HepG2 (cell line): Measurements from ENCODE around the gene PKIB. TPM values are rescaled to one million over a fixed set of nuclear protein-coding genes. Genes with fewer than 3 reads are reported as not detected.

ENCODE experiments used
- ATAC-seq: fragments of 200-7000 bp; cut with Tn5 transposase; 3 replicates; pipeline ENCODE4 v1.9.1; 2020; ENCODE audit warnings: mild to moderate bottlenecking, moderate library complexity
- BruUV-seq: library from RNA; stranded (reverse); fragments of 400-500 nt; replicated peaks from 2 replicates; lab custom pipeline; 2021; lab: Mats Ljungman, UMichigan
- CTCF ChIA-PET: fragments of 300-600 bp; formaldehyde crosslinking; extraction: SDS; loops from one replicate; lab custom pipeline; 2021; ENCODE audit warnings: low total read pairs, inconsistent platforms, low intra/inter-chr PET ratio; lab: Yijun Ruan, JAX
- POLR2A ChIA-PET: fragments of 350-600 bp; sonication (Branson Sonifier 250); formaldehyde crosslinking; loops from one replicate; lab custom pipeline; 2020; ENCODE audit warnings: antibody characterized with exemption, inconsistent platforms; lab: Yijun Ruan, JAX
- DNase-seq: peaks from one replicate; pipeline ENCODE4 v3.0.0-alpha.2; 2015; ENCODE audit warnings: low spot score
- FAIRE-seq: peaks from 3 replicates; lab custom pipeline; 2011; peaks lifted over from hg19 to GRCh38; lab: Jason Lieb, UNC
- H2AFZ ChIP-seq: one replicate; pipeline ENCODE4 v1.6.1; 2011; ENCODE audit warnings: low read length, inconsistent platforms
- H3K27ac ChIP-seq: fragments of 300-600 bp; 3 replicates; pipeline ENCODE4 v1.8.0; 2011; ENCODE audit warnings: mixed run types, mild to moderate bottlenecking, mixed read lengths, low read length, inconsistent platforms; ENCODE audit not compliant: insufficient read depth; ENCODE audit errors: extremely low read length
- H3K27me3 ChIP-seq, 2 experiments: fragments of 200-600 bp in 1 of 2; 2 replicates in 1 of 2; 3 replicates in 1 of 2; pipeline versions ENCODE4 v1.6.0 to v1.8.0; 2011; ENCODE audit warnings: low read length in 2 of 2, mild to moderate bottlenecking in 2 of 2, moderate library complexity in 2 of 2, inconsistent platforms in 1 of 2; ENCODE audit not compliant: insufficient read depth in 2 of 2, control insufficient read depth in 1 of 2
- H3K36me3 ChIP-seq, 2 experiments: fragments of 200-600 bp in 1 of 2; replicated peaks in 1 of 2; 2 replicates in 1 of 2; 3 replicates in 1 of 2; pipeline versions ENCODE4 v1.5.1 to v1.8.0; 2011; ENCODE audit warnings: low read length in 2 of 2, inconsistent platforms in 1 of 2; ENCODE audit not compliant: insufficient read depth in 2 of 2, control insufficient read depth in 1 of 2
- H3K4me1 ChIP-seq: 2 replicates; pipeline ENCODE4 v1.5.1; 2012; ENCODE audit warnings: low read length, inconsistent platforms; ENCODE audit not compliant: insufficient read depth
- H3K4me2 ChIP-seq: 2 replicates; pipeline ENCODE4 v1.6.0; 2011; ENCODE audit warnings: low read depth, low read length, inconsistent platforms
- H3K4me3 ChIP-seq, 3 experiments: fragments of 200-600 bp in 1 of 3; sonication (generic), shearing (Covaris generic) in 1 of 3; replicated peaks in 1 of 3; 2 replicates each; pipeline ENCODE4 v1.5.1; 2011 to 2016; ENCODE audit warnings: low read length in 3 of 3, inconsistent platforms in 2 of 3, low read depth in 2 of 3, mild to moderate bottlenecking in 2 of 3, control low read depth in 1 of 3, mixed read lengths in 1 of 3; ENCODE audit not compliant: insufficient read depth in 1 of 3
- H3K79me2 ChIP-seq: one replicate; pipeline ENCODE4 v1.6.1; 2011; ENCODE audit warnings: low read length, inconsistent platforms; ENCODE audit not compliant: insufficient read depth
- H3K9ac ChIP-seq: 2 replicates; pipeline ENCODE4 v1.6.0; 2011; ENCODE audit warnings: mild to moderate bottlenecking, low read depth, low read length, inconsistent platforms; ENCODE audit not compliant: insufficient read depth
- H3K9me3 ChIP-seq: 2 replicates; pipeline ENCODE4 v1.5.1; 2012; ENCODE audit warnings: mild to moderate bottlenecking, low read length
- H4K20me1 ChIP-seq: 2 replicates; pipeline ENCODE4 v1.6.0; 2011; ENCODE audit warnings: inconsistent platforms, mild to moderate bottlenecking, low read length, moderate library complexity; ENCODE audit not compliant: insufficient read depth
- ARNT ChIP-seq: fragments of 450-650 bp; IDR thresholded peaks from 2 replicates; pipeline ENCODE4 v1.6.1; 2017
- CBX1 ChIP-seq: IDR thresholded peaks from one replicate; pipeline ENCODE4 v1.6.1; 2016; ENCODE audit warnings: antibody characterized with exemption, low read depth
- EP300 ChIP-seq, 3 experiments: sonication (generic) in 1 of 3; formaldehyde crosslinking in 1 of 3; IDR thresholded peaks; 2 replicates each; pipeline versions ENCODE4 v1.5.1 to v1.6.1; 2011 to 2020; ENCODE audit warnings: low read depth in 2 of 3, low read length in 2 of 3, borderline replicate concordance in 1 of 3, improper control_type of control experiment in 1 of 3, mild to moderate bottlenecking in 1 of 3, missing genetic modification reagents in 1 of 3, moderate library complexity in 1 of 3
- GABPB1 ChIP-seq: IDR thresholded peaks from 2 replicates; pipeline ENCODE4 v1.6.1; 2016; ENCODE audit warnings: mild to moderate bottlenecking, missing genetic modification reagents, moderate library complexity, missing compliant biosample characterization
- IRF2 ChIP-seq: IDR thresholded peaks from 2 replicates; pipeline ENCODE4 v1.6.1; 2018; ENCODE audit warnings: missing genetic modification reagents, missing compliant biosample characterization
- NFIB ChIP-seq: sonication (generic); formaldehyde crosslinking; IDR thresholded peaks from 2 replicates; pipeline ENCODE4 v1.9.0; 2021; ENCODE audit warnings: missing genetic modification reagents, mild to moderate bottlenecking, borderline replicate concordance
- RARA ChIP-seq: IDR thresholded peaks from 2 replicates; pipeline ENCODE4 v1.6.1; 2016; ENCODE audit warnings: missing genetic modification reagents, missing compliant biosample characterization
- RELA ChIP-seq: sonication (generic); formaldehyde crosslinking; IDR thresholded peaks from 2 replicates; pipeline ENCODE4 v1.4.0; 2020; ENCODE audit warnings: missing genetic modification reagents
- SSRP1 ChIP-seq: IDR thresholded peaks from 2 replicates; pipeline ENCODE4 v1.6.1; 2016; ENCODE audit warnings: control low read depth
- ZBTB1 ChIP-seq: sonication (generic); formaldehyde crosslinking; IDR thresholded peaks from 2 replicates; pipeline ENCODE4 v1.4.0; 2020; ENCODE audit warnings: missing genetic modification reagents, borderline replicate concordance
- ZNF205 ChIP-seq: IDR thresholded peaks from 2 replicates; pipeline ENCODE4 v1.6.1; 2018; ENCODE audit warnings: missing biosample characterization, missing genetic modification reagents
- ZNF3 ChIP-seq: IDR thresholded peaks from 2 replicates; pipeline ENCODE4 v1.7.0; 2017; ENCODE audit warnings: inconsistent platforms
- ZNF382 ChIP-seq: sonication (generic); formaldehyde crosslinking; IDR thresholded peaks from 2 replicates; pipeline ENCODE4 v1.5.0; 2020; ENCODE audit warnings: missing genetic modification reagents, mild to moderate bottlenecking, borderline replicate concordance
- WGBS: methylation state at CpG from one replicate; pipeline ENCODE4 v1.1.6; 2017; ENCODE audit warnings: low lambda C conversion rate; 5-methylcytosine and 5-hydroxymethylcytosine counted together
- in situ Hi-C: cut with HindIII; loops from 2 replicates; pipeline ENCODE4 v1.10.0; 2017; ENCODE audit warnings: low pct_unique_long_range_greater_than_20kb; ENCODE audit not compliant: extremely low pct_ligation_motif_present
- intact Hi-C: fragments of 100-400 bp; cut with micrococcal nuclease; formaldehyde crosslinking; loops from one replicate; pipeline ENCODE4 v1.10.0; 2022; ENCODE audit not compliant: unreplicated experiment
- polyA plus RNA-seq, 8 experiments: library from polyadenylated mRNA; depleted of rRNA in 3 of 8; stranded (reverse) in 7 of 8; unstranded in 1 of 8; fragments of >200 nt; fragmentation: Illumina TruSeq in 4 of 8; extraction: Trizol in 4 of 8; gene quantifications; 2 replicates each; pipeline versions ENCODE4 v1.2.1 to v1.2.3, GENCODE V29; 2011 to 2016; ENCODE audit warnings: low read depth in 4 of 8, missing spikeins in 1 of 8, mixed read lengths in 1 of 8; ENCODE audit not compliant: insufficient read depth in 1 of 8
- total RNA-seq, 5 experiments: library from RNA; depleted of rRNA; stranded (reverse); fragments of >200 nt; fragmentation: Illumina TruSeq; extraction: Trizol; gene quantifications; 2 replicates each; pipeline ENCODE4 v1.2.3, GENCODE V29; 2016; ENCODE audit warnings: low read depth in 1 of 5
- TF ChIP-seq, protein P1 (sequence below): sonication (generic); formaldehyde crosslinking; IDR thresholded peaks from 2 replicates; pipeline ENCODE4 v1.4.0; 2020; ENCODE audit warnings: missing genetic modification reagents
- TF ChIP-seq, protein P2 (sequence below): sonication (generic); formaldehyde crosslinking; IDR thresholded peaks from 2 replicates; pipeline ENCODE4 v1.8.0; 2022; ENCODE audit warnings: mild to moderate bottlenecking, missing genetic modification reagents, moderate library complexity
- TF ChIP-seq, protein P3 (sequence below): sonication (generic); formaldehyde crosslinking; IDR thresholded peaks from 2 replicates; pipeline ENCODE4 v1.5.1; 2020; ENCODE audit warnings: mild to moderate bottlenecking, missing genetic modification reagents, borderline replicate concordance
- TF ChIP-seq, protein P4 (sequence below): sonication (generic); formaldehyde crosslinking; IDR thresholded peaks from 2 replicates; pipeline ENCODE4 v1.4.0; 2020; ENCODE audit warnings: low read depth, missing genetic modification reagents

Gene PKIB
- total and polyA plus RNA-seq, 2 of the 13 experiments (the other 11 are each of a cell fraction or from before 2014, with no cell fraction given), result 1.4 to 1.5 TPM

DNA sequence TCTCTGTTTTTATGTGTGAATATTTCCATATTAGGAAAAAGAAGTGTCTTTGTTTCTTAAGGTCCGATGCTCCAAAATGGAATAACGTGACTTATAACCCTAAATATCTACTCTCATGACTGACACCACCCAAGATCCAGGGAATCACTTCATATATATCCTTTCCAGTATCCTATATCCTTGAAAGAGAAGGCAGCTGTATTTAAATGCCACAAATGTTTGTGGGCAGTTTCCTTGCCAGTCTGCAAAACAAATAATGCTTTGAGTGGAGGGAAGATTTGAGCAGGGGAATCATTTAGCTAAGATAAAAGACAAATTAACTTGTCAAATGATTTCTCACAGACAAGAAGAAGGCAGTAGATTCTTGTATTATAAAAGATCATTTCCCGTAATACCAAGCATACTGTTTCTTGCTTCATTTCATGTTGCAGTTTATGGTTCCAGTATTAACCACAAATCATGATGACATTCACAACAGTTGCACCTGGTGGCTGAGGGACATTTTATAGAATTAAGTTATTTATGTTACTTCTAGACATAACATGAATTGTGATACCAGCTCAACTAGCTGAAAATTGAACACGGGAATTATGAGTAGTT lies 139.3 kb downstream of the PKIB start:
- ChIA-PET CTCF (no interaction called here), POLR2A (no interaction called here)
- Histone ChIP-seq H3K79me2 (no peaks in the 10 kb centered on the region), H3K36me3 (no peaks in the 10 kb centered on the region), H3K4me1 (no peaks in the 10 kb centered on the region), H3K4me2 (no peak overlapping the region), H2AFZ (no peak overlapping the region), H4K20me1 (no peaks in the 10 kb centered on the region), H3K9ac (no peak overlapping the region), H3K4me3 (no peak overlapping the region), H3K27me3 (peaks cover 0 to 7% of the 10 kb centered on the region in 2 experiments; a peak in 2 of 5 replicates), H3K27ac (no peak overlapping the region), H3K9me3 (no peaks in the 10 kb centered on the region)
- no peak for ATAC-seq
- no peak for DNase-seq
- BruUV-seq, result no TSS peak
- in situ Hi-C loops, result loop anchor here (25.0 kb wide), 1 partner anchor 563 kb away; no protein-coding TSS in a partner anchor
- intact Hi-C loops, result no loop called here
- WGBS, result 30% methylated on average over 4 of the region's 4 CpGs
- no peak for FAIRE-seq
- TF ChIP-seq CBX1 (no peak), NFIB (CRISPR knock-in tag) (no peak), ZBTB1 (CRISPR knock-in tag) (no peak), IRF2 (CRISPR knock-in tag) (no peak), RARA (CRISPR knock-in tag) (no peak), ZNF382 (CRISPR knock-in tag) (no peak), SSRP1 (CRISPR knock-in tag) (no peak), ZNF205 (CRISPR knock-in tag) (no peak), ZNF3 (no peak), RELA (no peak), EP300 (IDR thresholded peaks at IDR 0.05; ENCODE audit: low read depth in 2 of 2, low read length in 2 of 2) (no peak), EP300 (CRISPR knock-in tag; IDR thresholded peaks at IDR 0.05; ENCODE audit: borderline replicate concordance) (no peak), GABPB1 (CRISPR knock-in tag) (no peak), ARNT (no peak)
- TF ChIP-seq, protein P1, sequence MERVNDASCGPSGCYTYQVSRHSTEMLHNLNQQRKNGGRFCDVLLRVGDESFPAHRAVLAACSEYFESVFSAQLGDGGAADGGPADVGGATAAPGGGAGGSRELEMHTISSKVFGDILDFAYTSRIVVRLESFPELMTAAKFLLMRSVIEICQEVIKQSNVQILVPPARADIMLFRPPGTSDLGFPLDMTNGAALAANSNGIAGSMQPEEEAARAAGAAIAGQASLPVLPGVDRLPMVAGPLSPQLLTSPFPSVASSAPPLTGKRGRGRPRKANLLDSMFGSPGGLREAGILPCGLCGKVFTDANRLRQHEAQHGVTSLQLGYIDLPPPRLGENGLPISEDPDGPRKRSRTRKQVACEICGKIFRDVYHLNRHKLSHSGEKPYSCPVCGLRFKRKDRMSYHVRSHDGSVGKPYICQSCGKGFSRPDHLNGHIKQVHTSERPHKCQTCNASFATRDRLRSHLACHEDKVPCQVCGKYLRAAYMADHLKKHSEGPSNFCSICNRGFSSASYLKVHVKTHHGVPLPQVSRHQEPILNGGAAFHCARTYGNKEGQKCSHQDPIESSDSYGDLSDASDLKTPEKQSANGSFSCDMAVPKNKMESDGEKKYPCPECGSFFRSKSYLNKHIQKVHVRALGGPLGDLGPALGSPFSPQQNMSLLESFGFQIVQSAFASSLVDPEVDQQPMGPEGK (CRISPR knock-in tag), result no peak
- TF ChIP-seq, protein P2, sequence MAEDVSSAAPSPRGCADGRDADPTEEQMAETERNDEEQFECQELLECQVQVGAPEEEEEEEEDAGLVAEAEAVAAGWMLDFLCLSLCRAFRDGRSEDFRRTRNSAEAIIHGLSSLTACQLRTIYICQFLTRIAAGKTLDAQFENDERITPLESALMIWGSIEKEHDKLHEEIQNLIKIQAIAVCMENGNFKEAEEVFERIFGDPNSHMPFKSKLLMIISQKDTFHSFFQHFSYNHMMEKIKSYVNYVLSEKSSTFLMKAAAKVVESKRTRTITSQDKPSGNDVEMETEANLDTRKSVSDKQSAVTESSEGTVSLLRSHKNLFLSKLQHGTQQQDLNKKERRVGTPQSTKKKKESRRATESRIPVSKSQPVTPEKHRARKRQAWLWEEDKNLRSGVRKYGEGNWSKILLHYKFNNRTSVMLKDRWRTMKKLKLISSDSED, result no peak
- TF ChIP-seq, protein P3, sequence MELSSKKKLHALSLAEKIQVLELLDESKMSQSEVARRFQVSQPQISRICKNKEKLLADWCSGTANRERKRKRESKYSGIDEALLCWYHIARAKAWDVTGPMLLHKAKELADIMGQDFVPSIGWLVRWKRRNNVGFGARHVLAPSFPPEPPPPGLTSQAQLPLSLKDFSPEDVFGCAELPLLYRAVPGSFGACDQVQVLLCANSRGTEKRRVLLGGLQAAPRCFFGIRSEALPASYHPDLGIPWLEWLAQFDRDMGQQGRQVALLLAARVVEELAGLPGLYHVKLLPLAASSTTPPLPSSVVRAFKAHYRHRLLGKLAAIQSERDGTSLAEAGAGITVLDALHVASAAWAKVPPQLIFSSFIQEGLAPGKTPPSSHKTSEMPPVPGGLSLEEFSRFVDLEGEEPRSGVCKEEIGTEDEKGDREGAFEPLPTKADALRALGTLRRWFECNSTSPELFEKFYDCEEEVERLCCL (CRISPR knock-in tag), result no peak
- TF ChIP-seq, protein P4, sequence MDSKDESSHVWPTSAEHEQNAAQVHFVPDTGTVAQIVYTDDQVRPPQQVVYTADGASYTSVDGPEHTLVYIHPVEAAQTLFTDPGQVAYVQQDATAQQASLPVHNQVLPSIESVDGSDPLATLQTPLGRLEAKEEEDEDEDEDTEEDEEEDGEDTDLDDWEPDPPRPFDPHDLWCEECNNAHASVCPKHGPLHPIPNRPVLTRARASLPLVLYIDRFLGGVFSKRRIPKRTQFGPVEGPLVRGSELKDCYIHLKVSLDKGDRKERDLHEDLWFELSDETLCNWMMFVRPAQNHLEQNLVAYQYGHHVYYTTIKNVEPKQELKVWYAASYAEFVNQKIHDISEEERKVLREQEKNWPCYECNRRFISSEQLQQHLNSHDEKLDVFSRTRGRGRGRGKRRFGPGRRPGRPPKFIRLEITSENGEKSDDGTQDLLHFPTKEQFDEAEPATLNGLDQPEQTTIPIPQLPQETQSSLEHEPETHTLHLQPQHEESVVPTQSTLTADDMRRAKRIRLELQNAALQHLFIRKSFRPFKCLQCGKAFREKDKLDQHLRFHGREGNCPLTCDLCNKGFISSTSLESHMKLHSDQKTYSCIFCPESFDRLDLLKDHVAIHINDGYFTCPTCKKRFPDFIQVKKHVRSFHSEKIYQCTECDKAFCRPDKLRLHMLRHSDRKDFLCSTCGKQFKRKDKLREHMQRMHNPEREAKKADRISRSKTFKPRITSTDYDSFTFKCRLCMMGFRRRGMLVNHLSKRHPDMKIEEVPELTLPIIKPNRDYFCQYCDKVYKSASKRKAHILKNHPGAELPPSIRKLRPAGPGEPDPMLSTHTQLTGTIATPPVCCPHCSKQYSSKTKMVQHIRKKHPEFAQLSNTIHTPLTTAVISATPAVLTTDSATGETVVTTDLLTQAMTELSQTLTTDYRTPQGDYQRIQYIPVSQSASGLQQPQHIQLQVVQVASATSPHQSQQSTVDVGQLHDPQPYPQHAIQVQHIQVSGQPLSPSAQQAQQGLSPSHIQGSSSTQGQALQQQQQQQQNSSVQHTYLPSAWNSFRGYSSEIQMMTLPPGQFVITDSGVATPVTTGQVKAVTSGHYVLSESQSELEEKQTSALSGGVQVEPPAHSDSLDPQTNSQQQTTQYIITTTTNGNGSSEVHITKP (CRISPR knock-in tag), result no peak
